GM19023 (cell line): ENCODE data around the gene PAF1.
"Not testable (repeated sequence)": the region's sequence is repeated elsewhere in the genome, so short reads cannot be mapped to it uniquely, and the experiment has no call there.

ENCODE experiments used
- ATAC-seq: cut with Tn5 transposase; IDR thresholded peaks from one replicate; pipeline ENCODE4 v1.9.1; 2021; ENCODE audit warnings: mild to moderate bottlenecking, moderate library complexity; ENCODE audit not compliant: unreplicated experiment

Gene PAF1

GRCh38 chr19:39384839-39385568 lies 5.9 kb downstream of the PAF1 start:
- no peak for ATAC-seq

DNA sequence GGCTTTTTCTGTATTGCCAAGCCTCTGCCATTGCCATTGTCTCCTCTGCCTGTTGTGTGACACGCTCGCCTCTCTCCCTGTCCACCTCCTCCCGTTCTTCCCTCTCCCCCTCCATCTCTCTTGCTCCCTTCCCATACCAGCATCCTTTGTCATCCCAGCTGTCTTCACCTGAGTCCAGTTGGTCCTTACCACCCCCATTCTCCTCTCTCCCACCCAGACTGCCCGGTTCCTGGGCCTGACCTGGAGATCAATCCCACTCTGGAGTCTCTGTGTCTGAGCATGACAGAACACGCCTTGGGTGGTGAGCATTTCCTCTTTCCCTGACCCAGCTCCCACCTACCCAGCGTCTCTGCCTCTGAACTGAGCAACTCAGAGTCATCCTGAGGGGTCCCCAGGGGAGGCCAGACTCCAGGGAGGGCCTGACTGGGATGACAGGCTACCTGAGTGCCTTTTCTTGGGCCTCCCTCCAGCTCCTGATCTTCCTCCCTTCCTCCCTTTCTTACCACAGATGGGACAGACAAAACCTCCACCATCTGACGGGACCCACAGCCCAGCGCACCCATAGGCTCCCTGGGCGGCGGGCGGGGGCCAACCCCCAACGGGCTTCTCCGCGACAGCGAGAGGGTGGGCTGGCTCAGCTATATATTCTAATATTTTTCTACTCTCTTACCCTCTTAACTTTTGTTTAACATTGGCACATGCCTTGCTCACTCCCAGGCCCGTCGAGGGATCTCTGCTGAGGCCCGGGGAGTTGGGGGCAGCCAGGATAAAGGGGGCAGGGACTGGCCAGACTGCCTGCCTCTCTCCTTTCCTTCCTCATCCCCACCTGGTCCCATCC lies 7.7 kb downstream of the PAF1 start:
- ATAC-seq = no peak

GRCh38 chr19:39381910-39382611 lies 8.8 kb downstream of the PAF1 start:
- no peak for ATAC-seq

DNA sequence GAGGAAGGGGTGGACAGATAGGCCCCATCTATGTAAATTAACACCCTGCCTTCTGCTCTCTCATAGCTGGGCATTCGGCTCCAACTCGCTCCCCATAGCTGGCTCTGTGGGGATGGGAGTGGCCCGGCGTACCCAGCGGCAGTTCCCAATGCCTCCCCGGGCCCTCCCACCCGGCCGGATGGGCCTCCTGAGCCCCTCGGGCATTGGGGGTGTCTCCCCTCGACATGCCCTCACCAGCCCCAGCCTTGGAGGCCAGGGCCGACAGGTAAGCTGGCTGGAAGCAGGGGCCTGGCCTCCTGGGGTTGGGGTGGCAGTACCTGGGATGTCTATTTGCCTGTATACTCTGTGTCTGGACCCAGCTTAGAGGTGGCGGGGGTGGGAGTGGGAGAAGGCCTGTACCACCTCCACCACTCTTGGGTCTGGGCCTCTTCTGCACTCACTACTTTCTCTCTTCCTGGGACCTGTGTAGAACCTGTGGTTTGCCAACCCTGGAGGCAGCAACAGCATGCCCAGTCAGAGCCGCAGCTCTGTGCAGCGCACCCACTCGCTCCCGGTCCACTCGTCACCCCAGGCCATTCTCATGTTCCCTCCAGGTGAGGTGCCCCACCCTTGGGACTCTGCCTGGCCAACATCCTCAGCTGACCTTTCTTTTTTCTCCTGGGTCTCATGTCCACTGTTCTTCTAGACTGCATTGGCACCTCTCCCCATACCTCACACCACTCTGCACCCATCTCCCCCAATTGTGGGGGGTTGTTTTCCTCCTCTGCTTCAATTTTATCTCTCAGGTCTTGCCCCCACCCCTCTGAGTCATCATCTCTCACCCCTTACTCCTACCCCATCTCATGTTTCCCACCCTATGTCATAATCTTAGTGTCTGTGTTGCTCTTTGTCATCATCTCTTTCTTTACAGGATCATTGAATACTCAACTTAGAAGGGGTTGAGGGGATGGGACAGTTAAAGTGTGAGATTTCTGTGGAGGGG lies 10.1 kb downstream of the PAF1 start:
- ATAC-seq = no peak

GRCh38 chr19:39379865-39380396 lies 11.0 kb downstream of the PAF1 start:
- no peak for ATAC-seq

DNA sequence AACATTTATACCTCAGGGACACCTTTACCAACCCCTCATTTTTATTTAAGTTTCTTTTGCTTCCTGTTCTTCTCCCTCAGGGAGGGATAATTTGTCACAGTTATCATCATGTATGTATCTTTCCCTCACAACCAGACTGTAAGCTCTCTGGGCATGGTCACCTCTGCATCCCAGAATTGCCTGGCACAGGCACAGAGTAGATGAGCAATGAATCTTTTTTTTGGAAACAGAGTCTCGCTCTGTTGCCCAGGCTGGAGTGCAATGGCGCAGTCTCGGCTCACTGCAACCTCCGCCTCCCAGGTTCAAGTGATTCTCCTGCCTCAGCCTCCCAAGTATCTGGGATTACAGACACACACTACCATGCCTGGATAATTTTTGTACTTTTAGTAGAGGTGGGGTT lies 11.5 kb downstream of the PAF1 start:
- not testable (repeated sequence) for ATAC-seq

- ATAC-seq = no peak
Observed at GRCh38 chr19:39377373-39378362, 13.2 kb downstream of the PAF1 start.

GRCh38 chr19:39375929-39376328 lies 15.0 kb downstream of the PAF1 start:
- ATAC-seq = no peak

DNA sequence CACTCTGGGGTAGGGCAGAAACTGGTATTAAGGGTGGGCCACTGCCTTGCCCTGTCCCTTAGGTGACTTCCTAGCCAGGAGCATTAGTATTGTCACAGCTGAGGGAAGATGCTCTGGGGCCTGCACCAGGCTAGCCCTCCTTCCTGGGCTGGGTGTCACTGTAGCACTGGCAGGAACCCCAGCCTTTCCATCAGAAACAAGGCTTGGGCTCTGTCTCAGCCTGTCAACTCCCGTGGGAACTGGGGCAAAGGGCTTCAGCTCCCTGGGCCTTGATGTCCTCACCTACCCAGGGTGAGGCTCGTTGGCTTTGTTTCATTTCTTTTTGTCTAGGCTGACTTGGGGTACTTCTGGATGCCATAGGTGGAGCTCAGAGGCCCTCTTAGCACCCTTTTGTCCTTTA lies 18.0 kb downstream of the PAF1 start:
- no peak for ATAC-seq

- ATAC-seq = no peak
Observed at GRCh38 chr19:39372047-39372802, 18.7 kb downstream of the PAF1 start.

GRCh38 chr19:39370735-39371134 lies 20.2 kb downstream of the PAF1 start:
- no peak for ATAC-seq

DNA sequence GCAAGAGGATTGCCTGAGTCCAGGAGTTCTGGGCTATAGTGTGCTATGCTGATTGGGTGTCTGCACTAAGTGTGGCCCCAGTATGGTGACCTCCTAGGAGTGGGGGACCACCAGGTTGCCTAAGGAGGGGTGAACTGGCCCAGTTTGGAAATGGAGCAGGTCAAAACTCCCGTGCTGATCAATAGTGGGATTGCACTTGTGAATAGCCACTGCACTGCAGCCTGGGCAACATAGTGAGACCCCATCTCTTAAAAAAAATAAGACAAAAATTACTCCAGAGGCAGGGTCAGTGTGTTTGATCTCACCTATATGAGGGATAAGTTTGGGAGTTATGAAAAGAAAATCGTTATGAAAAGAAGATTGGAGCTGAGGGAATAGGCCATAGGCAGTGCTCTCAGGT lies 21.7 kb downstream of the PAF1 start:
- ATAC-seq = no peak

- no peak for ATAC-seq
Observed at GRCh38 chr19:39365531-39365930, 25.4 kb downstream of the PAF1 start.

- ATAC-seq = no peak
Observed at GRCh38 chr19:39363901-39364457, 26.9 kb downstream of the PAF1 start.

GRCh38 chr19:39362682-39363657 lies 27.9 kb downstream of the PAF1 start:
- ATAC-seq = no peak

- ATAC-seq = no peak
Observed at GRCh38 chr19:39360599-39360998, 30.3 kb downstream of the PAF1 start.

- no peak for ATAC-seq
Observed at GRCh38 chr19:39359026-39359425, 31.9 kb downstream of the PAF1 start.
